HG02571 (cell line): ENCODE data around the gene ZNF697.
A peak's percentile ranks its signal among the peaks of the same experiment; 100 is the strongest.
"Not testable (repeated sequence)": the region's sequence is repeated elsewhere in the genome, so short reads cannot be mapped to it uniquely, and the experiment has no call there.

Experiments
- ATAC-seq: cut with Tn5 transposase; IDR thresholded peaks from one replicate; pipeline ENCODE4 v1.9.1; 2021; ENCODE audit warnings: mild to moderate bottlenecking, moderate library complexity; ENCODE audit not compliant: unreplicated experiment

ZNF697 gene

DNA sequence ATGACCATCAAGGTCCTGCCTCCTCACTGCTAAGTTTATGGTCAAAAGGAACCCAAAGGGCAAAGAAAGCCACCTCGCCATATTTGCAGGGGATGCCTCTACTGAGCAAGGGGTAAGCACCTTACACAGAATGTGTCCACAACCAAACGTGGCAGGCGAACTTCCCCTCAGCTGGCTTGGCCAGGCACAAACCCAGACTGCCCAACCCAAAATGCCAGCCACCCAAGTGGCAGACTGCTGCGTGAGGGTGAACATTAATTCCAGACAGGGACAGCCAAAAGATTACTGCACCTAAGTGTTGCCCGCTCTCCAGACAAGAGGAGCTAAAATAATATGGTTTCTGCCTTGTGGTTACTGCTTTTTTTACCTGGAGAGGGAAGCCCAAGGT lies 16.0 kb downstream of the ZNF697 start:
- no peak for ATAC-seq

DNA sequence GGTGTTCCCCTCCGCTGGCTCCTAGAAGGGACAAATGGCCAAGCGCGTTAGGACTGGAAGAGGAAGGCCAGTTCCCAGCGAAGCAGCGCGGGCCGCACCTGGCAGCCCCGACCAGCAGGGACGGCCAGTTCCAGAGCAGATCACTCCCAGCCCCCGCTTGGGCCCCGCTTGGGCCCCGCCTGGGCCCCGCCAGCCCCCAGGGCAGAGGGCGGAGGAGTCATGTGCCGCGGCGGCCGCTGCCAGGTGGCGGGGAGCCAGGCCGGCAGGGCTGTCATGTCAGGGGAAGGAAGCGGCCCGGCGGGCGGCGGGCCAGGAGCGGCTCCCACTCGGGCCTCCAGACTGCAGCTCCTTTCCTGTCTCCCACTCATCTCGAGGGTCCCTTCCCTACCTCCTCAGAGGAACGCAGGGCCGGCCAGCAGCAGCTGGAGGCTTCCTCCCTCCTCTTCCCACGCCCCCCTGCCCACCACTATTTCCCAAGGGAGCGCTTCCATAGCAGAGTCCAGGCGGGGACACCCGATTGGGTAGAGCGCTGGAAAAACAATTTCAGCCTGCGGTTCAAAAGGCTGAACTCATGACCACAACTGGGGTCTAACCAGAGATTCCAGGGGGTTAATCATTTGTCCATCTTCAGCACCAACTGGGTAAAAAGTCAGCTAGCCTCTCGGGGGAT lies 16.5 kb downstream of the ZNF697 start:
- peak; percentile 42 for ATAC-seq

DNA sequence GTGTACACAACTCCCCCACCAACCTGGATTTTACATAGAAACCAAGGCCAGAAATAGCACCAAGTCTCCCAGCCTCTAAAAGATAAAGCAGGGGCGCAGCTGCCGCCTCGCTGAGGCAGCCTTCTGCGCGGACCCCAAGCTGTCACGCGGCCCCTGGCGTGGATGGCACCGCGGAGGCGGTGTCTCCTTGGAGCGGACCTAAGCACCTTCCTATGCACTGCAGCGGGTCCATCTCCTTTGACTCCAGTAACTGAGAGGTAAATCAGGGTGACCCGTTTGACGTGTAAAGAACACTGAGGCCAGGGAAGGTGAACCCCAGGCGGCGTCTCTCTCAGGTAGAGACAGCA lies 17.0 kb downstream of the ZNF697 start:
- peak; percentile 16 for ATAC-seq

DNA sequence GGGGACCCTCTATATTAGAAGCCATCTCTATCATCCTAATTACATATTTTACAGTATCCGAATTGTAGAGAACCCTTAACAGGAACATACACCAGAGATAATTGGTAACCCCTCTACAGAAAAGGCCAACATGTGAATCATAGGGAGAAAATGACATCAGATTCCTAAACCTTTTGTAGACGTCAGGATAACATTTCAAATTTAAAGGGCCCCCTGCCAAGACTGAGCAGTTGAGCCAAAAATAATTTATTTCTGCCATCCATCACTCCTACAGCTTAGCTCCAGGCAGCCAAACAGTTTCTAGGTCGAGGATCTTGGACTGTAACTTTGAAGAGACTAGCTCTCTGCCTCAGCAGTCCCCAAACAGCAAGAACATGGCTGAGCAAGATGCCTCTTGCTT lies 21.2 kb downstream of the ZNF697 start:
- ATAC-seq = no peak

DNA sequence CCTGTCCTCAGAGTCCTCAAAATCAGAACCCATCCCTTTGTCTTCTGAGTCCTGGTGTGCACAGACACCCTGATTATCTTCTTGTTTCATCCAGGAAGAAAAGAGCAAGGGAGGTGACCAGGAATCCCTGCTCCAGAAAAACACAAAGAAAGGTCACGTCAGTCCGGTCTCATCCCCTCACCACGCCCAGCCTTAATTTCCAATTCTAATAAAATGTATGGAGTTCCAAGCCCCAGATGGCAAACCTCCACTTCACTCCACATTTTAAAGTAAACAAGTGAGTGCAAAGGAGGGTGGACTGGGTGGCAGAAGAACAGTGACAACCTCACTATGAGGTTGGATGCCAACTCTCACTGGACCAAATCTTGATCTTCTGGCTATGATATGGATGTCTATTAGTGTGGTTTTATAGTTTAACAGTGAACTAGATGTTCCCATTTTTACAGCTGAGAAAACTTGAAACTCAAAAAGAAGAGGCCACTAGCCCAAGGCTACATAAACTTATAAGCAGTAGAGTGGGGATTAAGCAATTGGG lies 22.0 kb downstream of the ZNF697 start:
- ATAC-seq = no peak

DNA sequence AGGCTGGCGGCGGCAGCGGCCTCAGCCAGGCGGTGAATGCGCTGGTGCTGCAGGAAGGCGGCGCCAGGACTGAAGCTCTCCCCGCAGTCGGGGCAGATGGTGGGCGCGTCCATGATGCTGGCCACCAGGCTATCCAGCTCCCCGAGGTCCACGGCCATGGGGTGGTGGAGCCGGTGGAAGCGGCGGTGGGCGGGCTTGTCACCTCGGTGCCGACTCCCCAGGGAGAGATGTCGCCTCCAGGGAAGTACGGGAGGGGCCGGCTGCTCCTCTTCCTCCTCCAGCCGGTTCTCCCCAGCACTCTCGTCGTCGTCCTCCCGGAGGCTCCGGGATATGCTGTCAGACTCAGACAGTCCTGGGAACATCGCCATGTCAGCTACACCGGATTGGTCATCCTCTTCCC lies 24.4 kb downstream of the ZNF697 start:
- ATAC-seq = no peak

DNA sequence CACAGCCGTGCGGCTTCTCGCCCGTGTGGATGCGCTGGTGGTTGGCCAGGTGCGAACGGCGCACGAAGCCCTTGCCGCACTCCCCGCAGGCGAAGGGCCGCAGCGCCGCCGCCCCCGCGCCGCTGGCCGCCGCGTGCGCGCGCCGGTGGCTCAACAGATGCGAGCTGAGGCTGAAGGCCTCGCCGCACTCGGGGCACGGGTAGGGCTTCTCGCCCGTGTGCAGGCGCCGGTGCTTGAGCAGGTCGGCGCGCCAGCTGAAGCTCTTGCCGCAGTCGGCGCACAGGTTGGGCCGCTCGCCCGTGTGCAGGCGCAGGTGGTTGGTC lies 24.9 kb downstream of the ZNF697 start:
- ATAC-seq = no peak

DNA sequence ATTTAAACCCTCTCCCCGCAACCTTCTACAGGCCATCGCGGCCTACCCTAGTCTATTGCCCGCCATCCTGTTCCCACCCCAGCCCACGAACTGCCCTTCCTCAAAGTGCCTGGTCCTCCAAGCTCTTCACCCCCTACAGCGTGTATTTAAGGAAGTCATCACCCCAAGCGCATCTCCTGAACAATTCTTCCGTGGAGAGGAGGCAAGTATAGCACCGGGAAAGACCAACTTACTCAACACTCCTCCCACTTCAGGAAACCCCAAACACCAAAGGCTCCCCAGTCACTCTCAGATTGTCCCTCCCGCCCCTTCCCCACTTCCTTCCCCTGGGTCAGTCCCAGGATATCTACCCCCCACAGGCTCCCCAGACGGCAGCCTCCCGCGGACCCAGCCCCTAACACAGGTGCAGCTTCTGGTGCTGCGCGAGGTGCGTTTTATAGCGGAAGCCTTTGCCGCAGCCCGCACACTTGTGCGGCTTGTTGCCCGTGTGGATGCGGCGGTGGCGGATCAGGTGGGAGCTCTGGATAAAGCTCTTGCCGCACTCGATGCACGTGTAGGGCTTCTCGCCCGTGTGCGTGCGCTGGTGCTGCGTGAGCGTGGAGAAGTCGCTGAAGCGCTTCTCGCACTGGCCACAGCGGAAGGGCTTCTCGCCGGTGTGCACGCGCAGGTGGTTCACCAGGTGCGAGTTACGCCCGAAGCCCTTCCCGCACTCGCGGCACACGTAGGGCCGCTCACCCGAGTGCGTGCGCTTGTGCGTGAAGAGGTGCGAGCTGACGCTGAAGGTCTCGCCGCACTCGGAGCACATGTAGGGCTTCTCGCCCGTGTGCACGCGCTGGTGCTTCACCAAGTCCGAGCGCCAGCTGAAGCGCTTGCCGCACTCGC lies 25.5 kb downstream of the ZNF697 start:
- no peak for ATAC-seq

DNA sequence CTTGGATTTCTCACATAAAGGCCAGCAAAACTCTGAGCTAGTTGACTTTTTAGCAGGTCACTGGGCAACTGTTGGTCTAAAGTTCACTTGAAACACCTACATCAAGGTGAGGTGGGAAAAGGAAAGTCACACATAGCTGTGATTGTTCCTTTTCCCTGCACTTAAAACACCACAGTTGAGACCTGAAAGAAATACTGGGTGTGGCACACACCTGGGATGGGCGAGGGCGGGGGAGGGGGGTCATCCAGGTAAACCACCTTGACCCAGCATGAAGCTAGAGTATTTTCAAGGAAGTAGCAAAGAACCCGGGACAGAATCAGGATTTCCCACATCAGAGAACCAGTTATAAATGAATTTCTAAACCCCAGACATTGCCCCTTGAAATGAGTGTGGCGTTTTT lies 26.4 kb downstream of the ZNF697 start:
- no peak for ATAC-seq

DNA sequence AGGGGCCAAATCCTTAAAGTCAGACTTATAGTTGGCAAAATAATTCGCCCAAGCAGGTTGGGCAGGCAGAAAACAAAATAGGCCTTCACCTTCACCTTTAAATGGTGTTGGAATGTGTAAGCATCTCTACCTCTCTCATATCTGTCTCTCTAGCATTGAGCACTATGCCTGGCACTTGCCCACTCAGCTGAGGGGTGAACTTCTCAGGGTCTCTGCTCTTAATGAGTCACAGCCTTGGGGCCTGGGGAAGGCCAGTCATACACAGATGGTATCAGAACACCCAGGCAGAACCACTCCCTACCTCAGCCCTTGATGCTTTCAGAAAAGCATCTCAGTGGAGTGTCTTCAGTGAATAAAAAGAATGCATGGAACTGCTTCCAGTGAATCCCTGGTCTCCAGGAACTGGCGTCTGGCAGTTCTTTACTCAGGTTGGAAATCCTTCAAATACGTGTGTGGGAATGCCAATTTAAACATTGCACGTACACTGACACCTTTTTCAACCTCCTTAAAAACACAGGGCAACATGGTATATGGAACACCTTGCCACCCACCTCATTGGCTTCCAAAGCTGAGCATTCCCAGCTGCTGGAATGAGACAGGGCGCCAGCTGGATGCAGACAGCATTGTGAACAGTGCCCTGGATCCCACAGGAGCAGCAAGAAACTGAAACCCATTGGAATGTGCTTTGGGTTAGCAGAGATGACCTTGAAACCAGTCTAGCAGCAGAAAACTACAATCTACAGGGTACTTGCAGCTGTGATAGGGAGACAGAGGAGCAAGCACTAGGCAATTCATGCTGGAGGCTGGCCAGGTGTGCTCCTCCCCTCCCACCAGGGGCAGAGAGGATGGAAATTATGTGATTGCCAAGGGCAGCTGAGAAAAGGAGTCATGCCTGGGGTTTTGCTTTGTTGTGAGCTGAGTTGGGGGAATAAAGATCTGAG lies 30.0 kb downstream of the ZNF697 start:
- no peak for ATAC-seq

DNA sequence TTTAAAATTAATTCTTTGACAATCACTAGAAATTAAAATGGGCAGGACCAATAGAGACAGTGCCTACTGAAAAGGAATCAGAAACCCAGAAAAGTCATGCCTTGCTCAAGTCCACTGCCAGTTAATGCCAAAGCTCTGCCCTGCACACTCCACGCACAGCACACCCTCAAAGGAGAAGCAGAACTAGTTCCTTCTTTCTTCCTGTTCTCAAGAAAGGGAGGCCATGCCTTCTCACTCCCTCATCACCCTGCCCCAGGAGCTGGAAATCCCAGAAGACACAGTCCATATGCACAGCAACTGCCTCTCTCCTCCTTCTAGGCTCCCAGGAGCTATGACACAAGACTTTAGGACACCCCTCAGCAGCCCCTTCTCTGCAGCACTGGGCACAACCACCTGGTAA lies 31.3 kb downstream of the ZNF697 start:
- not testable (repeated sequence) for ATAC-seq

DNA sequence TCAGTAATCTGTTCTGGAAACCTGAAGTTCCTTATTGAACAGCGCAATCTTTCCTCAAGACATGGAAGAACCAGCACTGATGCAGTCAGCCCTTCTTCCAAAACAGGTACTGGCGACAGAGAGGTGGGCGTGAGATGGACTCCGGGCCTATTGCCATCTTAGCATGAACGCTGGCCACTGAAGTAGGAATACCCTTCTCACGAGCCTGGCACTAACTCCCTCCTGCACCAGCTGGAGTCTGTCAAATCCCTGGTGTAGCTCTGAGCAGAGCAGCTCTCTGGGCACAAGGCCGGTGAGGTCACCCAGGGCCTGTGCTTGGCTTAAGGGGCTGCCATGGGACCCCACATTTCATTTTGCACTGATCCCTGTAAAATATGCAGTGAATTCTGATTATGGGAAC lies 33.0 kb downstream of the ZNF697 start:
- not testable (repeated sequence) for ATAC-seq

DNA sequence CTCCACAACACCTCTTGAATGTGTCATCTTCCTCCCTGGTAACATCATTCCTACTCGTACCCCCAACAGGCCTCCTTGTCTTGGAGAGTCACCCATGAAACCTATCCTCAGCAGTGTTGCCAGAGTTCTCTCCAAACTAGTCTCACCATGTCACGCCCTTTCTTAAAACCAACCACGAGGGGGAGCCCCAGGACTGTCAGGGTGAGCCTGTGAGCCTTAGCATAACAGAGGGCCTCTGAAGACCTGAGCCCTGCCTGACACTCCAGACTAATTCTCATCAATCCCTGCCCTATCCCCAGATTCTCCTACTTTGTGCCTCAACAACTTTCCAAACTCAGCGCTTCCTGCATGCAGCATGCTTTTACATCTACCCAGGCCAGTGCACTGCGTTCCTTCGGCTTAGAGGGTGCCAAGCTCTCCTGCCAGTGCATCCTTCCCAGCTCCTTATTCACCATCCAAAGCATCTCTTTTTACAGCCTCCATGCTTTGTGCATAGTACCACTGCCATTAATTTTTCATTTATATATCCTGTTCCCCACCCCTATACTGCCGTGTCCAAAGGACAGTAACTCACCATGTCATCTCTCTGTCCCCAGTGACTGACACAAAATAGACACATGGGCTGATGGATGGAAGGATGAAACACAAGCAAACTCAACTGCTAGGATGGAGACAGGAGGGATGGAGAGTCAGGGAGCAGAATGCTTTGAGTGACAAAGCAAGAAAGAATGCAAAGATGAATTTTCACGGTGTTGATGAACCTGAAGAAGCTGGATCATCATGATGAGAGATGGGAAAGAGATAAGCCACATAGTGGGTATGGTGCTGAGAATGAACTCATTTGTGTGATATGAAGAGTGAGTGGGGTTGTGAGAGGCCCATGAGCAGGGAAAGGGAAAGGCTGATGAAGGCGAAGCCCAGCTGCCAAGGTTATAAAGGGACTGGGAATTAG lies 34.0 kb downstream of the ZNF697 start:
- peak; percentile 64 for ATAC-seq

DNA sequence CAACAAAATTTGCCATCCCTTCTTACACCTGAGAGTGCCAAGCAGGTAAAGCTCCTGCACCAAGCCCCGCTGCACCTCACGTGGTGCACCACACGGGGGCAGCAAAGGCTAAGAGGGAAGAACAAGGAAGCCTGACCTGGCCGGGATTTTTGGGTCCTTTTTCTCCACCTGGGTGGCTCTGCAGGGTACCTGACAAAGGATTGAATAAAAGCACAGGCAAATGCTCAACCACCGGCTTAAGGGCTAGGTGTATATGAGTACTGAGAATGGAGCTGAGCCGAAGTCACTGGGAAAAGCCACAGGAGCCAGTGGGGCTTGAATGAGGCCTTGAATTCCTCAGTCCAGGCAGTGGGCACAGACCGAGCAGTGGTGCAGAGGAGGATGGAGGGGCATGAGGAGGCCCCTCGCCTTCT lies 36.4 kb downstream of the ZNF697 start:
- no peak for ATAC-seq

DNA sequence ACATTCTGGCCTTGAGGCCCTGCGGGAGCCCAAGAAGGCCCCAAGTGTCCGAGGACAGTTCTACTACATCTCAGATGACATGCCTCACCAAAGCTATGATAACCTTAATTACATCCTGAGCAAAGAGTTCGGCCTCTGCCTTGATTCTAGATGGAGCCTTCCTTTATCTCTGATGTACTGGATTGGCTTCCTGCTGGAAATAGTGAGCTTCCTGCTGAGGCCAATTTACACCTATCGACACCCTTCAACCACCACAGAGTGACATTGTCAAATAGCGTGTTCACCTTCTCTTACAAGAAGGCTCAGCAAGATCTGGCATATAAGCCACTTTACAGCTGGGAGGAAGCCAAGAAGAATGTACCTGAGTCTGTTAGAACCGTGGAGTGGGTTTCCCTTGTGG lies 39.2 kb downstream of the ZNF697 start:
- ATAC-seq = not testable (repeated sequence)

DNA sequence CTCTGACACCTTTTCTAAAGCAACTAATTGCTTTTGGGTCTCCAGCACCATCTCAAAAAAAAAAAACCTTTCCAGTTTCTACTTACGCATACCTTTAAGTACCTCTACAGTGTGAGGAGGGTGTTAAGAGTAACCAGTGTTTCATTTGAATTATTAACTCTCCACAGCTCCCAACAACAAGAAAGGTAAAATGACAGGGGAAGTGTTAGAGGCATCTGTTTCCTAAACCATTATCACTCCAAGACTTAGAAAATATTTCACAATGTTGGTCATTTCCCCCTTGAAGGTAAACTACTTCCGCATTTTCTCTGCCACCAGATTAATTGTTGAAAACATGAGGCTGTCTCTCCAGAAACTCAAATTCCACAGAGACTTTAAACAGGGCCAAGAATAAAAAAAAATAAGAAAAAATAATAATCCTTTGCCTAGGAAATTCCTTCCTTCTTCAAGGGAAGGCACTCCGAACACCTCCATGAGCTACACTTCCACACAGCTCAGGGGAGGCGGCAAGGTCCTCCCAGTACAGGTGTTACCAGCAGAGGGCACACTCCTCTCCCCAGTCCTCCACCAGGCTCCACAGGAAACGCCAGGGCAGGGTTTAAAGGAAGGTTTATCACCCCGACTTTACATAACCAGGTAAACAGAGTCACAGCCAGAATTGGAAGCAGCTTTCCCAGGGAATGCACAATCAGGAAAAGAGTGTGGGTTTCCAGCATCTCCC lies 40.8 kb downstream of the ZNF697 start:
- ATAC-seq = not testable (repeated sequence)

DNA sequence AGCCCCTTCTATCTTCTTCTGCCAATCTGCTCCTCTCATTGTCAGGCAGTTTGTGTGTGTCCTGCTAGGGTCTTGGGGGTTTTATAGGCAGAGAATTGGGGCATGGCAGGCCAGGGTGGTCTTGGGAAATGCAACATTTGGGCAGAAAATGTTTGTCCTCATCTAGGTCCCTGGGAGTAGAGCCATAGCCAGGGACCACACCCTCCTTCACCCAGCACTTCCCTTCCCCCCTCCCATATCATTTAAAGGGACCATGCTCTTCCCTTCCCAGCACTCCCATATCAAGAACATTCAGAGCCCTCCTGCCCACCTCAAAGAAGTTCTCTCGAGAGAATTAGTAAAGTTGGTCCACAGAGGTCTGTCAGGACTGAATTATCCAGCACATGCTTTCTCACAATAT lies 41.7 kb downstream of the ZNF697 start:
- ATAC-seq = no peak

DNA sequence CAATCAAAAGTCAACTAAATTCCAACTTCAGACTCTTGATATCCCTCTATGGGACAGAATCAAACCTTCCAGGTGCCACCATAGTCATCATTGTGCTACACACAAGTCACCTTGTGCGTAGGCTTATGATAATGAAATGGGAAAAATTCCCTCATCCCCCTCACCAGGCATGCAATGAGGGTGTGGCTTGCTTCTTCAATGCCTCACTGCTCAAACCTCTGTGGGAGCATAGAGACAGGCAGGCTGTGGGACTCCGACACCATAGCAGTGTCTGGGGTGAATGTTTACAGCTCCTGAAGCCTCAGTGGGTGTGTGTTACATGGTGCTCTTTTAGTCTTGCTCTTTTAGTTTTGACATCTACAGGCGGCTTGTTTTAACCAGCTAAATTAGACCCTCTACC lies 42.4 kb downstream of the ZNF697 start:
- ATAC-seq = no peak

DNA sequence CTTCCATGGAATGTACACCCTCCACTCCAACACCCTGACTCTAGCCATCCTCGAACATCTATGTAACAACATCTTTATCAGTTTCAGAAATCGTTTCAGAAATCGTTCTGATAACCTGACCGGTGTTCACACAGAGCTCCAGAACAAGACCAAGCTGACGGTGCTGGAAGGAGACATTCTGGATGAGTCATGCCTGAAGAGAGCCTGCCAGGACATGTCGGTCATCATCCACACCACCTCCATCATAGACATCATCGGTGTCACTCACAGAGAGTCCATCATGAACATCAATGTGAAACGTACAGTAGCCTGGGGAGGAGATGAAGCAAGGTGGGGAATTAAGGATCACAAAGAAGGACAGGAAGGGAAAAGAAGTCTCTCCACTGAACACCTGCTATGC lies 43.0 kb downstream of the ZNF697 start:
- not testable (repeated sequence) for ATAC-seq

DNA sequence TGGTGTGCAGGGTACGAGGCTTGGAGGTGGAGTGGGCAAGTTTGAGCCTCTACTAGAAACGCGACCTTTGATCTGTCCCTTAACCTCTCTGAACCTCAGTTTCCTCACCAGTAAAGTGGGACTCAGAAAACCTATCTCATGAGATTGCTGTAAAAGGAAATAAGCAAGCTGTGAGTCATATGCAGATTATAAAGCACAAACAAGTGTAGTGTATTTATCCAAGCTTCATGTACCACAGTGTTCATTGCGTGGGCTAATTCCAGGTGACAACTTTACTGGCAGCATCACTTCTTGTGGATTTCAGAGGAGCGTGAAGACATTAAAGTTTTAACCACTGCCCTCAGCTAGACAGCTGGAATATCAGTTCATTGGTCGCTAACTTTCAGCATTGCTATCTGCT lies 44.4 kb downstream of the ZNF697 start:
- ATAC-seq = no peak
